ENCODE data around the gene OVCA2. TPM values are rescaled to one million over a fixed set of nuclear protein-coding genes. Genes with fewer than 3 reads are reported as not detected.

The OVCA2 gene
- polyA plus RNA-seq, 1 of the 3 experiments (the other 2 are of a cell fraction): 59.2 TPM

DNA sequence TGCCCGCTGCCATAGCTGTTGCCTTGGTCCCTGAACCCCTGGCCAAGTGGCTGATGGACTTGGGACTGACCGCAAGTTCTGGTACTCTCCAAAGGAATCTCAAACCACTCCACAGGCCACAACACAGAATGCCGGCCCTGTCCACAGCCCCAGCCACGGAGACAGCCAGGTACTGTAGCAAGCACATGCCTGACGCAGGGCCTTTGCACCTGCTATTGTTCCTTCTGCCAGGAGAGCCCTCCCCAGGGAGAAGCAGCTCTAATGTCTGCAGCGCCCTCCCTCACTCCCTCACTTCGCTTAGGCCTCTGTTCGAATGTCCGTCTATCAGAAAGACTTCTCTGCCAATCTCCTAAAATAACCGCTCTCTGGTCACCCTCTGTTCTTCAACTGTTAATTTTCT, 32.1 kb upstream of the OVCA2 start:
- POLR2A ChIA-PET: interaction anchor here (0.6 kb wide), 1 partner anchor 170 kb away, joined by 5 read pairs; no protein-coding TSS in a partner anchor

More for the DNA sequence above, 32.1 kb upstream of the OVCA2 start:
- H3K4me3 ChIP-seq (ENCODE audit: low read depth in 2 of 2, low read length in 1 of 2): no peak overlapping the region
- no peaks in the 10 kb centered on the region for H3F3A ChIP-seq (replicated peaks; ENCODE audit: insufficient read depth)
- no peak for DNase-seq
- no peak overlapping the region for H3K4me2 ChIP-seq
- H3K27ac ChIP-seq (ENCODE audit: low read depth in 2 of 2, low read length in 1 of 2): no peak overlapping the region
- no peaks in the 10 kb centered on the region for H3K79me2 ChIP-seq (ENCODE audit: insufficient read depth)
- no peaks in the 10 kb centered on the region for H4K20me1 ChIP-seq (ENCODE audit: insufficient read depth)
- H2AFZ ChIP-seq (ENCODE audit: low read depth): no peak overlapping the region
- CTCF ChIA-PET: interaction anchor here (0.9 kb wide), 1 partner anchor 127 kb away, joined by 3 read pairs; no protein-coding TSS in a partner anchor
- no peaks in the 10 kb centered on the region for H3K36me3 ChIP-seq (replicated peaks in 1 of 2; ENCODE audit: control insufficient read depth in 1 of 2, insufficient read depth in 2 of 2, low read length in 1 of 2)
- no peaks in the 10 kb centered on the region for H3K9me3 ChIP-seq
- no peak overlapping the region for H3K9ac ChIP-seq
- H3K4me1 ChIP-seq (ENCODE audit: control insufficient read depth in 1 of 2, insufficient read depth in 2 of 2, low read depth in 1 of 2, low read length in 1 of 2): peaks cover 0 to 2% of the 10 kb centered on the region in 2 experiments; a peak in 1 of 4 replicates
- 85% methylated on average over 5 of the region's 10 CpGs for WGBS (ENCODE audit: low lambda C conversion rate)
- TF ChIP-seq TCF12 (IDR thresholded peaks at IDR 0.05) (no peak), ELF1 (IDR thresholded peaks at IDR 0.05) (no peak), MXI1 (IDR thresholded peaks at IDR 0.05; ENCODE audit: low read depth, low read length) (no peak), RAD21 (IDR thresholded peaks at IDR 0.05; ENCODE audit: low read length) (no peak), GATA2 (CRISPR knock-in tag; IDR thresholded peaks at IDR 0.05) (no peak), GABPA (IDR thresholded peaks at IDR 0.05; ENCODE audit: low read depth) (no peak), NRF1 (IDR thresholded peaks at IDR 0.05; ENCODE audit: low read depth, low read length) (no peak), FOXM1 (IDR thresholded peaks at IDR 0.05; ENCODE audit: low read depth) (no peak), SMC3 (IDR thresholded peaks at IDR 0.05; ENCODE audit: low read depth, low read length) (no peak), RCOR1 (IDR thresholded peaks at IDR 0.05; ENCODE audit: low read length) (no peak), EZH2phosphoT487 (IDR thresholded peaks at IDR 0.05; ENCODE audit: borderline replicate concordance, low read depth) (no peak), MEF2A (IDR thresholded peaks at IDR 0.05; ENCODE audit: borderline replicate concordance, low read depth) (no peak), FOSL2 (IDR thresholded peaks at IDR 0.05; ENCODE audit: borderline replicate concordance, low read depth) (no peak), POLR2AphosphoS5 (IDR thresholded peaks at IDR 0.05; ENCODE audit: low read depth, low read length) (no peak)
- TF ChIP-seq, protein P1, sequence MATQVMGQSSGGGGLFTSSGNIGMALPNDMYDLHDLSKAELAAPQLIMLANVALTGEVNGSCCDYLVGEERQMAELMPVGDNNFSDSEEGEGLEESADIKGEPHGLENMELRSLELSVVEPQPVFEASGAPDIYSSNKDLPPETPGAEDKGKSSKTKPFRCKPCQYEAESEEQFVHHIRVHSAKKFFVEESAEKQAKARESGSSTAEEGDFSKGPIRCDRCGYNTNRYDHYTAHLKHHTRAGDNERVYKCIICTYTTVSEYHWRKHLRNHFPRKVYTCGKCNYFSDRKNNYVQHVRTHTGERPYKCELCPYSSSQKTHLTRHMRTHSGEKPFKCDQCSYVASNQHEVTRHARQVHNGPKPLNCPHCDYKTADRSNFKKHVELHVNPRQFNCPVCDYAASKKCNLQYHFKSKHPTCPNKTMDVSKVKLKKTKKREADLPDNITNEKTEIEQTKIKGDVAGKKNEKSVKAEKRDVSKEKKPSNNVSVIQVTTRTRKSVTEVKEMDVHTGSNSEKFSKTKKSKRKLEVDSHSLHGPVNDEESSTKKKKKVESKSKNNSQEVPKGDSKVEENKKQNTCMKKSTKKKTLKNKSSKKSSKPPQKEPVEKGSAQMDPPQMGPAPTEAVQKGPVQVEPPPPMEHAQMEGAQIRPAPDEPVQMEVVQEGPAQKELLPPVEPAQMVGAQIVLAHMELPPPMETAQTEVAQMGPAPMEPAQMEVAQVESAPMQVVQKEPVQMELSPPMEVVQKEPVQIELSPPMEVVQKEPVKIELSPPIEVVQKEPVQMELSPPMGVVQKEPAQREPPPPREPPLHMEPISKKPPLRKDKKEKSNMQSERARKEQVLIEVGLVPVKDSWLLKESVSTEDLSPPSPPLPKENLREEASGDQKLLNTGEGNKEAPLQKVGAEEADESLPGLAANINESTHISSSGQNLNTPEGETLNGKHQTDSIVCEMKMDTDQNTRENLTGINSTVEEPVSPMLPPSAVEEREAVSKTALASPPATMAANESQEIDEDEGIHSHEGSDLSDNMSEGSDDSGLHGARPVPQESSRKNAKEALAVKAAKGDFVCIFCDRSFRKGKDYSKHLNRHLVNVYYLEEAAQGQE (IDR thresholded peaks at IDR 0.05; ENCODE audit: low read depth, low read length): no peak
- TF ChIP-seq, protein P2, sequence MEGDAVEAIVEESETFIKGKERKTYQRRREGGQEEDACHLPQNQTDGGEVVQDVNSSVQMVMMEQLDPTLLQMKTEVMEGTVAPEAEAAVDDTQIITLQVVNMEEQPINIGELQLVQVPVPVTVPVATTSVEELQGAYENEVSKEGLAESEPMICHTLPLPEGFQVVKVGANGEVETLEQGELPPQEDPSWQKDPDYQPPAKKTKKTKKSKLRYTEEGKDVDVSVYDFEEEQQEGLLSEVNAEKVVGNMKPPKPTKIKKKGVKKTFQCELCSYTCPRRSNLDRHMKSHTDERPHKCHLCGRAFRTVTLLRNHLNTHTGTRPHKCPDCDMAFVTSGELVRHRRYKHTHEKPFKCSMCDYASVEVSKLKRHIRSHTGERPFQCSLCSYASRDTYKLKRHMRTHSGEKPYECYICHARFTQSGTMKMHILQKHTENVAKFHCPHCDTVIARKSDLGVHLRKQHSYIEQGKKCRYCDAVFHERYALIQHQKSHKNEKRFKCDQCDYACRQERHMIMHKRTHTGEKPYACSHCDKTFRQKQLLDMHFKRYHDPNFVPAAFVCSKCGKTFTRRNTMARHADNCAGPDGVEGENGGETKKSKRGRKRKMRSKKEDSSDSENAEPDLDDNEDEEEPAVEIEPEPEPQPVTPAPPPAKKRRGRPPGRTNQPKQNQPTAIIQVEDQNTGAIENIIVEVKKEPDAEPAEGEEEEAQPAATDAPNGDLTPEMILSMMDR (IDR thresholded peaks at IDR 0.05): no peak
- TF ChIP-seq, protein P3, sequence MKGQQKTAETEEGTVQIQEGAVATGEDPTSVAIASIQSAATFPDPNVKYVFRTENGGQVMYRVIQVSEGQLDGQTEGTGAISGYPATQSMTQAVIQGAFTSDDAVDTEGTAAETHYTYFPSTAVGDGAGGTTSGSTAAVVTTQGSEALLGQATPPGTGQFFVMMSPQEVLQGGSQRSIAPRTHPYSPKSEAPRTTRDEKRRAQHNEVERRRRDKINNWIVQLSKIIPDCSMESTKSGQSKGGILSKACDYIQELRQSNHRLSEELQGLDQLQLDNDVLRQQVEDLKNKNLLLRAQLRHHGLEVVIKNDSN (IDR thresholded peaks at IDR 0.05; ENCODE audit: borderline replicate concordance, low read depth): no peak
- H3K27me3 ChIP-seq (ENCODE audit: insufficient read depth): peaks cover 5% of the 10 kb centered on the region; the same call in 1 of the 2 replicates
- H3K9me2 ChIP-seq: no peaks in the 10 kb centered on the region

Data from SK-N-SH (cell line).